GM18861 (cell line): ENCODE data around the gene CRTC3.
"Not testable (repeated sequence)": the region's sequence is repeated elsewhere in the genome, so short reads cannot be mapped to it uniquely, and the experiment has no call there.

Source experiments
- ATAC-seq: cut with Tn5 transposase; IDR thresholded peaks from one replicate; pipeline ENCODE4 v1.9.1; 2021; ENCODE audit not compliant: unreplicated experiment

The CRTC3 gene

DNA sequence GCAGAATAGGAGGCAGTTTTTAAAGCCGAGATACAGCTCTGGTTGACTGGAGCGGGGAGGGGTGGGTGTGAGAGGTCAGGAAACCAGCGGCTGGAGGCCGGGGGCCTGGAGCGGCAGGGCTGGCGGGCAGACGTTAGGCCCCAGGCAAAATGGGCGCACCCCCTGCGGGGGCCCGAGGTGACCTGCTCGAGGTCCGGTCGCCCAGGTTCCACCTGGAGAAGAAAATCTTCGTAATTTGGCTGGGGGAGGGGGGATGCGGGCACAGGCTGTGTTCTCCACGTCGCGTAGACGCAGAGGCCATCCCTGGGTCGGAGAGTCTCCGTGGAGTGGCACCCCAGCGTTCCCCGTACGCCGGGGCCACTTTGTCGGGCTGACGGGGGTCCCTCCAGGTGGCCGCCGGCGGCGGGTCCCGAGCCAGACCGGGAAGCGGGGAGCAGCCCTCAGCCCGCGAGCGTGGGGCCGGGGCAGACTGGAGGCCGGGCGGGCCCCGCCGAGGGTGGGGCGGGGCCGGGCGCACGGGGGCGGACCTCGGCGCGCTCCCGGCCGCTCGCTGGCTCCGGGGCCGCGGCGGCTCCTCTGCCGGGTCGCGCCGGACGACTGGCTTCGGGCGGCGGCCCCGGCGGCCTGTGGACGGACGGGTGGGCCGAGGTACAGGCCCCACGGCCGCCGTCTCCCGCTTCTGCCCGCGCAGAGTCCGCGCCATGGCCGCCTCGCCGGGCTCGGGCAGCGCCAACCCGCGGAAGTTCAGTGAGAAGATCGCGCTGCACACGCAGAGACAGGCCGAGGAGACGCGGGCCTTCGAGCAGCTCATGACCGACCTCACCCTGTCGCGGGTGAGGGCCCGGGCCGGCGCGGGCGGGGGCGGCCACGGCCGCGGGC is at the start of gene CRTC3:
Gene CRTC3, plus strand, starts transcription at position 553 of the 879 bp plus-strand sequence. Its CDS starts 149 bp downstream, at position 702.
- ATAC-seq = peak; percentile 57

DNA sequence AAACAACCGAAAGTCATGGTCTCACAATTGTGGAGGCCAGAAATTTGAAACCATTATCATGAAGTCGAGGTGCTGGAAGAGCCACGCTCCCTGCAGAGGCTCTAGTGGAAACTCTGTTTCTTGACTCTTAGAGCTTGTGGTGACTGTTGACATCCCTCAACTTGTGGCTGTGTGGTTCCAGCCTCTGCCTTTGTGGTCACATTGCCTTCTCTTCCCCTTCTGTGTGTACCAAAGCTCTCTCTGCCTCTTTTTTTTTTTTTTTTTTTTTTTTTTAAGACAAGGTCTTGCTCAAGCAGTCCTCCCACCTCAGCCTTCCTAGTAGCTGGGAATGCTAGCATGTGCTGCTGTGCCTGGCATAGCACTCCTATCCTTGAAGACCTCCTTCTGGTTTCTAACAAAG is 48.7 kb upstream of the CRTC3 start:
- ATAC-seq = no peak

DNA sequence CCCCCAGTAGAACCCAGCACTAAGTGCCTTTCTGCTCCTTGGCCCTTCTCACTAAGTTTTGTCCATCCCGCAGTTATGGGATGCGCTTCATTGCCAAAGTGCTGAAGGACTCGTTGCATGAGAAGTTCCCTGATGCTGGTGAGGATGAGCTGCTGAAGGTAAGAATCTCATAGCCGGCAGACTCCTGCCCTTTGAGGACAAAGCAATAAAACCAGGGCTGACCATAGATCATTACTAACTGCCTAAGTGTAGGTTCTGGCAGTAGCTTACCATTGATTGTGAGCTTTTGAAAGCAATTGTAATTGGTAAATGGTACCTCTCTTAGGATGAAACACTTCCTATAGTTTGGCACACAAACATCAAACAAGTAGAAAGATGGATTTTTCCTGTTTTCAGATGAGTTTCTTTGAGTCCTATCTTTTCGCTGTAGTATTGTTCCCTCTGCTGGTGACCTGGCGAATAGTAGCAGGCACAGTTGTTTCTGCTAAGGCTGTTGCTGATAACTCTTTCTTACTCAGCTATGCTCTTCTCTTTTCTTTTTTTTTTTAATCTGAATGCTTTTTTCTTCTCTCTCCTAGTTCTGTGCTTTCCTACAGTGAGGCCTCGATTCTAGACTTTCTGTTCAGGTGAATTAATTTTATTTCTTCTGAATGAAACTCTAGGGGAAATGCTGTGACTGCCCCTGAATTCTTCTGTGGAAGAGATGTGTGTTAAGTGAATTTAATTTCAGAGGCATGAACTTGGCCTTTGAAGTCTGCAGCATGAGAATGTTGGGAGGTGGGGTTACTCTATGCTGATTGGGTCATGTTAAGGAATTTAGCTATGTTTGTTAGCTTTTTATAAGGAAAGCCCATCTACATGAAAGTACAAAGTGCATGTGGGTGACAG is 47.4 kb upstream of the CRTC3 start:
- peak; percentile 54 for ATAC-seq

GRCh38 chr15:90483012-90483307 is 46.8 kb upstream of the CRTC3 start:
- ATAC-seq = no peak

DNA sequence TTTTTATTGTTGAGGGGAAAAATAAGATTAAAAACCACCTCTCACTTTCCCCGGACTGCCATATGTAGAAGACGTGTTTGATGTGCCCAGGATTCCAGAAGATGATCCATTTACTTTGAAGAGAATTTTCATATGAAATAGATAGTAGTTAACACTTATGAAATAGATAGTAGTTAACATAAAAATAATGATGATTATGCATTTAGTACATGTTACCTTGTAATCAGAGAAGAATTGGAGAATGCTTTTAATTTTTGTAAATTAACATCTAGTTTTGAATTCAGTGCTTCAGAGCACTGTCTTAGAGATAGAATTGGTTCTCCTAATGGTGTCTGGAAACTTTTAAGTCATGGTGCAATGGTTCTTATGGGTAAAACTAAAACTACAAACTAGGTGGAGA is 46.1 kb upstream of the CRTC3 start:
- no peak for ATAC-seq

- ATAC-seq = no peak
Measured at GRCh38 chr15:90487186-90487585, 42.5 kb upstream of the CRTC3 start.

DNA sequence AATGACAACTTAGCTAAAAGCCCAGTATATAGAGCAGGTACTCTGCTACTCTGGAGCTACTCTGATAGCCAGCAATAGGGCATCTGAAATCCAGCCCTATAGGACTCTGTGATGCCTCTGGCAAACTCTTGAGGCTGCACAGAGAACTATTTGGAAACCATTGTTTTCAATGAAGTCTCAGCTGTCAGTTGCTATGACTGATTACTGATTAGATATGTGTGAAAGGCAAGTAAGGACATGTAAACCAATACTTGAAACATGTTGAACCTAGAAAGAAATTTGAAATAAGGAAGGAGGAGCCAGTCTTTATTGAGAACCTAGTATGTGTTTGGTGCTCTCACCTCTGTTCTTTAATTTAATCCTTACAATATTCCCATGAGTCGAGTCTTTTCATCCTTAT is 40.2 kb upstream of the CRTC3 start:
- no peak for ATAC-seq

DNA sequence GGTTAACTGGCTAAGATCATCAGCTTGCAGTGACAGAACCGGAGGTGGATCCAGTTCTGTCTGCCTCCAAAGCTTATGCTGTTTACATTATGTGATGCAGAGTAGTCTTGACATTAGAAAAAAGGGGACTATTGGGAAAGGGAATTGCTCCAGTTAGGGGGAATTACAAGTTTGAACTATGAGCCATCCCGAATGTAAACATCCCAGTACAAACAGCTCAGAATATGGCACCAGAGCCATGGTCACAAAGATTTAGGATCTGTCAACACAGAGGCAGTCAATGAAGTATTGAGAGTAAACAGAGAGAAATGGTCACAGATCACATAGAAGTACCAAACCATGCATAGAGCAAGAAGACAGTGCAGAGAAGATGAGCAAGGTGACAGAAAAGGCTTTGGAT is 39.8 kb upstream of the CRTC3 start:
- no peak for ATAC-seq

GRCh38 chr15:90493647-90494046 is 36.1 kb upstream of the CRTC3 start:
- ATAC-seq = no peak

GRCh38 chr15:90495067-90495466 is 34.7 kb upstream of the CRTC3 start:
- no peak for ATAC-seq

DNA sequence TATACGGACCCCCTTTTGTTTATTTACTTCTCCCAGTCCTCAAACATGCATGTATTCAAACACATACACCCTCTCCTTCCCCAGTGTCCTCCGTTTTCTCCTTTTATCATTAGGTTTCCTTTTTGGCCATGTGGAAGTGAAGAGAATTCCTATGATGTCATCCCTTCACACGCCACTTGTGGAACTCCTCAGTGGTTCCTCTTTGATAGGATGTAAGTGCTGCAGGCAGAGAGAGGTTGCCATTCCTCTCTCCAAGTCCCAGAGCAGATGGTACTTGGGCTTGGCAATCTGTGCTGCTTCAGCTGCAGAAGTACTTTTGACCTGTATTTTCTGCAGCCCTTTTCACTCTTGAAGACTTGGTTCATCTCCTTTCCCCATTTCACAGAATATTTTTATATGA is 32.9 kb upstream of the CRTC3 start:
- no peak for ATAC-seq

DNA sequence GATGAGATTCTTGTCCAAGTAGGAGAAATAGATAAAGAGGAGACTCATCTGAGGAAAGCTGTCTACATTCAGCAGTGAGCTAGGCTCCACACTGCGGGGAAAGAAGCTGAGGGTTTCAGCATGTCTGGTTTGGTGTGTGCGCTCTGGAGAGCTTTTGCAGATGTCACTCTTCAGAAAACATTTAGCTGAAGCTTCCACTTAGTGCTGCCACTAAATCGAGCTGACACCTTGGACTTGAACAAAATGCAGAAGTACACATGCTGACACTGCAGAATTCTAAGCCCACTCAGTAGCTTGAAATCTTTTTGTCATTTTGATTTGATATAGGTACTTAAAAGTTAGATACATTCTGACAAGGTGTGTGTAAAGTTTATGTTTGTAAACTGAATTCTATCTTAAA is 32.3 kb upstream of the CRTC3 start:
- no peak for ATAC-seq

GRCh38 chr15:90497912-90498311 is 31.8 kb upstream of the CRTC3 start:
- ATAC-seq = no peak

GRCh38 chr15:90500171-90500570 is 29.6 kb upstream of the CRTC3 start:
- ATAC-seq = no peak

GRCh38 chr15:90501898-90502297 is 27.8 kb upstream of the CRTC3 start:
- no peak for ATAC-seq

DNA sequence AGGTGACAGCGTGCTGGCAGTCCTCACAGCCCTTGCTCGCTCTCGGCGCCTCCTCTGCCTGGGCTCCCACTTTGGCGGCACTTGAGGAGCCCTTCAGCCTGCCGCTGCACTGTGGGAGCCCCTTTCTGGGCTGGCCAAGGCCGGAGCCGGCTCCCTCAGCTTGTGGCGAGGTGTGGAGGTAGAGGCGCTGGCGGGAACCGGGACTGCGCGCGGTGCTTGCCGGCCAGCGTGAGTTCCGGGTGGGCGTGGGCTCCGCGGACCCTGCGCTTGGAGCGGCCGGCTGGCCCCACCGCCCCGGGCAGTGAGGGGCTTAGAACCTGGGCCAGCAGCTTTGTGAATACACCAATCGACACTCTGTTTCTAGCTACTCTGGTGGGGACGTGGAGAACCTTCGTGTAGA is 18.9 kb upstream of the CRTC3 start:
- not testable (repeated sequence) for ATAC-seq

DNA sequence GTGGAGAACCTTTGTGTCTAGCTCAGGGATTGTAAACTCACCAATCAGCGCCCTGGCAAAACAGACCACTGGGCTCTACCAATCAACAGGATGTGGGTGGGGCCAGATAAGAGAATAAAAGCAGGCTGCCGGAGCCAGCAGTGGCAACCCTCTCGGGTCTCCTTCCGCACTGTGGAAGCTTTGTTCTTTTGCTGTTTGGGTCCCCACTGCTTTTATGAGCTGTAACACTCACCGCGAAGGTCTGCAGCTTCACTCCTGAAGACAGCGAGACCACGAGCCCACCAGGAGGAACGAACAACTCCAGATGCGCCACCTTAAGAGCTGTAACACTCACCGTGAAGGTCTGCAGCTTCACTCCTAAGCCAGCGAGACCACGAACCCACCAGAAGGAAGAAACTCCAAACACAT is 18.5 kb upstream of the CRTC3 start:
- ATAC-seq = not testable (repeated sequence)

- no peak for ATAC-seq
Measured at GRCh38 chr15:90512276-90512675, 17.4 kb upstream of the CRTC3 start.

- ATAC-seq = no peak
Measured at GRCh38 chr15:90512981-90513380, 16.7 kb upstream of the CRTC3 start.

DNA sequence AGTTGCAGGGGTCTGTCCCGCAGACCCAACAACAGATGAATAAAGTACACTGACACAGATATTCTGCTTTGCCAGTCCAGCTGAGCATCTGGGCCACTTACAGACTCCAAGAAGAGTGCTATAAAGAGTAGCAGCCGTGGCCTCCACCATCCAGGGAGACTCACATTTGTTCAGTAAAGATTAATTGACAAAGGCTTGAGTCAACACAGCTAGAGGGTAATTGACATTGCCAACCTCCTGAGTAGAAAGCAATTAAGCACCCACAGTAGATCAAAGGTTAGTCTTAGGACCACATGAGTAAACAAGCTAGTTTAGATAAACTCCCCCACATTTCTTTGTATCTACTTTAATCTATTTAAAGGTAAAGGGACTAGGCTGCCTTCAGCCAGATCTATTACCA is 16.3 kb upstream of the CRTC3 start:
- no peak for ATAC-seq

DNA sequence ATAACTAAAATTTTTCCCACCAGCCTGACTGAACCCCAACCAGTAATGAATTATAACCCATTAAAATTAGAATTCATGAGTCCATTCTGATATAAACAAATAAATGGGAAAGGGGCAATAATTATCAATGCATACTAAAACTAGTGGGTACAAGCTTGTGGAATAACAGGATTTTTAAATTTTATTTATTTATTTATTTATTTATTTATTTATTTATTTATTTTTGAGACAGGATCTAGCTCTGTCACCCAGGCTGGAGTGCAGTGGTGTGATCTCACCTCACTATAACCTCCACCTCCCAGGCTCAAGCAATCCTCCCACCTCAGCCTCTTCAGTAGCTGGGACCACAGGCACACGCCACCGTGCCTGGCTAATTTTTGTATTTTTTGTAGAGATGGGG is 15.8 kb upstream of the CRTC3 start:
- ATAC-seq = not testable (repeated sequence)

GRCh38 chr15:90519688-90520087 is 10.0 kb upstream of the CRTC3 start:
- no peak for ATAC-seq
